Panc1 (cell line): ENCODE results near the gene CEP41.

ENCODE experiments used
- POLR2AphosphoS5 ChIP-seq: IDR thresholded peaks from 2 replicates; pipeline ENCODE4 v1.6.1; 2012; ENCODE audit warnings: mild to moderate bottlenecking, low read depth, low read length, moderate library complexity
- REST ChIP-seq, 2 experiments: IDR thresholded peaks; 2 replicates each; pipeline ENCODE4 v1.6.1; 2011 to 2012; ENCODE audit warnings: low read depth in 2 of 2, control low read depth in 1 of 2, low read length in 1 of 2, mild to moderate bottlenecking in 1 of 2, moderate library complexity in 1 of 2; ENCODE audit not compliant: insufficient read depth in 1 of 2
- SIN3A ChIP-seq: IDR thresholded peaks from 2 replicates; pipeline ENCODE4 v1.6.1; 2012; ENCODE audit warnings: low read depth, mild to moderate bottlenecking, low read length, moderate library complexity, borderline replicate concordance; ENCODE audit not compliant: insufficient read depth
- TCF7L2 ChIP-seq: IDR thresholded peaks from 2 replicates; pipeline ENCODE4 v1.6.1; 2011; ENCODE audit warnings: mild to moderate bottlenecking, low read depth, low read length, inconsistent platforms
- TF ChIP-seq, protein P1 (sequence below): fragments of 450-650 bp; IDR thresholded peaks from 2 replicates; pipeline ENCODE4 v1.5.1; 2017; ENCODE audit warnings: mild to moderate bottlenecking

GRCh38 chr7:130420943-130421578 is 19.8 kb downstream of the CEP41 start:
- TF ChIP-seq, protein P1, sequence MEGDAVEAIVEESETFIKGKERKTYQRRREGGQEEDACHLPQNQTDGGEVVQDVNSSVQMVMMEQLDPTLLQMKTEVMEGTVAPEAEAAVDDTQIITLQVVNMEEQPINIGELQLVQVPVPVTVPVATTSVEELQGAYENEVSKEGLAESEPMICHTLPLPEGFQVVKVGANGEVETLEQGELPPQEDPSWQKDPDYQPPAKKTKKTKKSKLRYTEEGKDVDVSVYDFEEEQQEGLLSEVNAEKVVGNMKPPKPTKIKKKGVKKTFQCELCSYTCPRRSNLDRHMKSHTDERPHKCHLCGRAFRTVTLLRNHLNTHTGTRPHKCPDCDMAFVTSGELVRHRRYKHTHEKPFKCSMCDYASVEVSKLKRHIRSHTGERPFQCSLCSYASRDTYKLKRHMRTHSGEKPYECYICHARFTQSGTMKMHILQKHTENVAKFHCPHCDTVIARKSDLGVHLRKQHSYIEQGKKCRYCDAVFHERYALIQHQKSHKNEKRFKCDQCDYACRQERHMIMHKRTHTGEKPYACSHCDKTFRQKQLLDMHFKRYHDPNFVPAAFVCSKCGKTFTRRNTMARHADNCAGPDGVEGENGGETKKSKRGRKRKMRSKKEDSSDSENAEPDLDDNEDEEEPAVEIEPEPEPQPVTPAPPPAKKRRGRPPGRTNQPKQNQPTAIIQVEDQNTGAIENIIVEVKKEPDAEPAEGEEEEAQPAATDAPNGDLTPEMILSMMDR = no peak
- no peak for TF ChIP-seq POLR2AphosphoS5
- no peak for TF ChIP-seq REST (IDR thresholded peaks at IDR 0.05; ENCODE audit: insufficient read depth in 1 of 2, low read depth in 2 of 2, low read length in 1 of 2)
- no peak for TF ChIP-seq SIN3A
- TF ChIP-seq TCF7L2 = no peak
